T-helper 9 cell (primary cell): Measurements from ENCODE around the gene CERS3.

ENCODE experiments used
- DNase-seq: peaks from one replicate; pipeline ENCODE4 v3.0.0-alpha.2; 2020

Gene CERS3

GRCh38 chr15:100373120-100373896 lies 155.4 kb downstream of the CERS3 start:
- no peak for DNase-seq

GRCh38 chr15:100372739-100373119 lies 156.0 kb downstream of the CERS3 start:
- no peak for DNase-seq

- DNase-seq = no peak
These were observed 173.4 kb downstream of the CERS3 start for GRCh38 chr15:100355342-100355741.

- DNase-seq = no peak
These were observed 175.3 kb downstream of the CERS3 start for GRCh38 chr15:100353449-100353848.

- DNase-seq = no peak
These were observed 178.1 kb downstream of the CERS3 start for GRCh38 chr15:100350434-100351226.
